ENCODE data around the gene KIAA0513.
A peak's percentile ranks its signal among the peaks of the same experiment; 100 is the strongest.

Gene KIAA0513

GRCh38 chr16:84993926-84994325, 33.7 kb upstream of the KIAA0513 start:
- H3K27me3 ChIP-seq (ENCODE audit: control insufficient read depth, insufficient read depth, low read length), result no peaks in the 10 kb centered on the region
- H3K36me3 ChIP-seq (ENCODE audit: insufficient read depth, low read length), result peaks cover 40% of the 10 kb centered on the region
- peaks cover 49% of the 10 kb centered on the region for H3K4me1 ChIP-seq (ENCODE audit: control insufficient read depth, insufficient read depth, low read length)
- H3K9ac ChIP-seq (ENCODE audit: low read depth, low read length), result peak overlapping the region; percentile 68
- H3K4me2 ChIP-seq (ENCODE audit: low read length), result peak overlapping the region; percentile 66
- H3K4me3 ChIP-seq (ENCODE audit: low read length), result no peak overlapping the region
- no peaks in the 10 kb centered on the region for H3K9me3 ChIP-seq (replicated peaks; ENCODE audit: low read length)

- Histone ChIP-seq H3K4me1 (ENCODE audit: control insufficient read depth, insufficient read depth, low read length) (peaks cover 65% of the 10 kb centered on the region), H3K9me3 (replicated peaks; ENCODE audit: low read length) (no peaks in the 10 kb centered on the region), H3K4me3 (ENCODE audit: low read length) (no peak overlapping the region), H3K9ac (ENCODE audit: low read depth, low read length) (peak overlapping the region; percentile 53), H3K27me3 (ENCODE audit: control insufficient read depth, insufficient read depth, low read length) (no peaks in the 10 kb centered on the region), H3K36me3 (ENCODE audit: insufficient read depth, low read length) (peaks cover 36% of the 10 kb centered on the region), H3K4me2 (ENCODE audit: low read length) (peak overlapping the region; percentile 56)
These were observed 31.9 kb upstream of the KIAA0513 start for GRCh38 chr16:84995663-84996062.

GRCh38 chr16:84996365-84996764, 31.2 kb upstream of the KIAA0513 start:
- peaks cover 32% of the 10 kb centered on the region for H3K36me3 ChIP-seq (ENCODE audit: insufficient read depth, low read length)
- no peak overlapping the region for H3K4me3 ChIP-seq (ENCODE audit: low read length)
- no peaks in the 10 kb centered on the region for H3K9me3 ChIP-seq (replicated peaks; ENCODE audit: low read length)
- H3K4me1 ChIP-seq (ENCODE audit: control insufficient read depth, insufficient read depth, low read length), result peaks cover 71% of the 10 kb centered on the region
- H3K9ac ChIP-seq (ENCODE audit: low read depth, low read length), result no peak overlapping the region
- no peak overlapping the region for H3K4me2 ChIP-seq (ENCODE audit: low read length)
- no peaks in the 10 kb centered on the region for H3K27me3 ChIP-seq (ENCODE audit: control insufficient read depth, insufficient read depth, low read length)

GRCh38 chr16:84999200-84999599, 28.4 kb upstream of the KIAA0513 start:
- H3K9ac ChIP-seq (ENCODE audit: low read depth, low read length), result no peak overlapping the region
- H3K4me1 ChIP-seq (ENCODE audit: control insufficient read depth, insufficient read depth, low read length), result peaks cover 78% of the 10 kb centered on the region
- H3K9me3 ChIP-seq (replicated peaks; ENCODE audit: low read length), result no peaks in the 10 kb centered on the region
- H3K27me3 ChIP-seq (ENCODE audit: control insufficient read depth, insufficient read depth, low read length), result no peaks in the 10 kb centered on the region
- peaks cover 25% of the 10 kb centered on the region for H3K36me3 ChIP-seq (ENCODE audit: insufficient read depth, low read length)
- peak overlapping the region; percentile 50 for H3K4me2 ChIP-seq (ENCODE audit: low read length)
- H3K4me3 ChIP-seq (ENCODE audit: low read length), result no peak overlapping the region

- H3K9ac ChIP-seq (ENCODE audit: low read depth, low read length), result no peak overlapping the region
- H3K9me3 ChIP-seq (replicated peaks; ENCODE audit: low read length), result no peaks in the 10 kb centered on the region
- H3K4me1 ChIP-seq (ENCODE audit: control insufficient read depth, insufficient read depth, low read length), result peaks cover 79% of the 10 kb centered on the region
- peak overlapping the region; percentile 28 for H3K4me2 ChIP-seq (ENCODE audit: low read length)
- peaks cover 21% of the 10 kb centered on the region for H3K36me3 ChIP-seq (ENCODE audit: insufficient read depth, low read length)
- no peaks in the 10 kb centered on the region for H3K27me3 ChIP-seq (ENCODE audit: control insufficient read depth, insufficient read depth, low read length)
- H3K4me3 ChIP-seq (ENCODE audit: low read length), result no peak overlapping the region
These were observed 27.6 kb upstream of the KIAA0513 start for GRCh38 chr16:84999857-85000480.

- H3K9ac ChIP-seq (ENCODE audit: low read depth, low read length), result no peak overlapping the region
- H3K4me1 ChIP-seq (ENCODE audit: control insufficient read depth, insufficient read depth, low read length), result peaks cover 84% of the 10 kb centered on the region
- H3K4me2 ChIP-seq (ENCODE audit: low read length), result peak overlapping the region; percentile 14
- H3K9me3 ChIP-seq (replicated peaks; ENCODE audit: low read length), result no peaks in the 10 kb centered on the region
- no peaks in the 10 kb centered on the region for H3K27me3 ChIP-seq (ENCODE audit: control insufficient read depth, insufficient read depth, low read length)
- H3K36me3 ChIP-seq (ENCODE audit: insufficient read depth, low read length), result peaks cover 16% of the 10 kb centered on the region
- H3K4me3 ChIP-seq (ENCODE audit: low read length), result no peak overlapping the region
These were observed 25.5 kb upstream of the KIAA0513 start for GRCh38 chr16:85002099-85002541.

GRCh38 chr16:85002608-85003007, 25.0 kb upstream of the KIAA0513 start:
- Histone ChIP-seq H3K9me3 (replicated peaks; ENCODE audit: low read length) (no peaks in the 10 kb centered on the region), H3K4me1 (ENCODE audit: control insufficient read depth, insufficient read depth, low read length) (peaks cover 84% of the 10 kb centered on the region), H3K36me3 (ENCODE audit: insufficient read depth, low read length) (peaks cover 16% of the 10 kb centered on the region), H3K4me3 (ENCODE audit: low read length) (no peak overlapping the region), H3K27me3 (ENCODE audit: control insufficient read depth, insufficient read depth, low read length) (no peaks in the 10 kb centered on the region), H3K4me2 (ENCODE audit: low read length) (peak overlapping the region; percentile 14), H3K9ac (ENCODE audit: low read depth, low read length) (no peak overlapping the region)

- peaks cover 20% of the 10 kb centered on the region for H3K36me3 ChIP-seq (ENCODE audit: insufficient read depth, low read length)
- H3K27me3 ChIP-seq (ENCODE audit: control insufficient read depth, insufficient read depth, low read length), result no peaks in the 10 kb centered on the region
- H3K4me1 ChIP-seq (ENCODE audit: control insufficient read depth, insufficient read depth, low read length), result peaks cover 84% of the 10 kb centered on the region
- H3K4me3 ChIP-seq (ENCODE audit: low read length), result no peak overlapping the region
- H3K9me3 ChIP-seq (replicated peaks; ENCODE audit: low read length), result no peaks in the 10 kb centered on the region
- no peak overlapping the region for H3K9ac ChIP-seq (ENCODE audit: low read depth, low read length)
- peak overlapping the region; percentile 78 for H3K4me2 ChIP-seq (ENCODE audit: low read length)
These were observed 24.5 kb upstream of the KIAA0513 start for GRCh38 chr16:85003076-85003475.

GRCh38 chr16:85003725-85004586, 23.6 kb upstream of the KIAA0513 start:
- Histone ChIP-seq H3K4me3 (ENCODE audit: low read length) (peak overlapping the region; percentile 52), H3K4me2 (ENCODE audit: low read length) (peak overlapping the region; percentile 78), H3K27me3 (ENCODE audit: control insufficient read depth, insufficient read depth, low read length) (no peaks in the 10 kb centered on the region), H3K9ac (ENCODE audit: low read depth, low read length) (peak overlapping the region; percentile 69), H3K36me3 (ENCODE audit: insufficient read depth, low read length) (peaks cover 20% of the 10 kb centered on the region), H3K4me1 (ENCODE audit: control insufficient read depth, insufficient read depth, low read length) (peaks cover 77% of the 10 kb centered on the region), H3K9me3 (replicated peaks; ENCODE audit: low read length) (no peaks in the 10 kb centered on the region)

GRCh38 chr16:85004587-85005205, 22.9 kb upstream of the KIAA0513 start:
- Histone ChIP-seq H3K4me2 (ENCODE audit: low read length) (peak overlapping the region; percentile 78), H3K9ac (ENCODE audit: low read depth, low read length) (peak overlapping the region; percentile 69), H3K4me1 (ENCODE audit: control insufficient read depth, insufficient read depth, low read length) (peaks cover 69% of the 10 kb centered on the region), H3K4me3 (ENCODE audit: low read length) (peak overlapping the region; percentile 31), H3K27me3 (ENCODE audit: control insufficient read depth, insufficient read depth, low read length) (no peaks in the 10 kb centered on the region), H3K9me3 (replicated peaks; ENCODE audit: low read length) (no peaks in the 10 kb centered on the region), H3K36me3 (ENCODE audit: insufficient read depth, low read length) (peaks cover 19% of the 10 kb centered on the region)

GRCh38 chr16:85005285-85006069, 22.1 kb upstream of the KIAA0513 start:
- Histone ChIP-seq H3K9ac (ENCODE audit: low read depth, low read length) (peak overlapping the region; percentile 69), H3K4me1 (ENCODE audit: control insufficient read depth, insufficient read depth, low read length) (peaks cover 70% of the 10 kb centered on the region), H3K36me3 (ENCODE audit: insufficient read depth, low read length) (peaks cover 15% of the 10 kb centered on the region), H3K27me3 (ENCODE audit: control insufficient read depth, insufficient read depth, low read length) (no peaks in the 10 kb centered on the region), H3K9me3 (replicated peaks; ENCODE audit: low read length) (no peaks in the 10 kb centered on the region), H3K4me3 (ENCODE audit: low read length) (peak overlapping the region; percentile 31), H3K4me2 (ENCODE audit: low read length) (peak overlapping the region; percentile 78)

Measured in skeletal muscle satellite cell (primary cell).